ENCODE data around the gene ZNF212.

Gene ZNF212

DNA sequence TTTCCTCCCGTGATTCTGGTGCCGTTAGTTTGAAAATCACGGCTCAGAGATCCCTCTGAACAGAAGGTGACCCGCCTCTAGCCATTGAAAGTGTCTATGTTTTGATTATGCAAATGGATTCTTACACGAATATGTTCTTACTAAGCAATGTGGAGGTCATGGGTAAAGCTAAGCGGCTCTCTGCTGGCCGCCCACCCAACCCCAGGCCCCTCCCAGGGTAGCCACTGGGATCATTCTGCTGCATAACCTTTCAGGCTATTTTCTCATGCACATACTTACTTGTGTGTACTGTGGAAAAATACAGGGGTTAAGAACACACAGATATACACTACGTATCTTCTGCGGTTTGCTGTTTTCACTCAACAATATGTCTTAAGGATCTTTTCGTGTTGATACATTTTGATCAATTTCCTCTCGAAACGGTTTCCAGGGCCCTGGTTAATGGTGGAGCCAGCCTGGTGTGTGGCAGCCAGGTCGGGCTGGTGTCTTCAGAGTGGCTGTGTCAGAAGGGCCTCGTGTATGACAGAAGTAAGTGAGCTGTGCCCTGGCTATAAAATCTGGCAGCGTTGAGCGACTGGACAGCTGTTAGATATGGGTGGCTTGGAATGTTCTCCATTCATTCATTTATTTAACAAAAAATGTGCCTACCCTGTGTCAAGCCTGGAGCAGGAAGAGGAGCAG is 52.5 kb downstream of the ZNF212 start:
- H3K4me3 Mint-ChIP-seq: no peak overlapping the region
- H3K27ac Mint-ChIP-seq: no peak overlapping the region
- DNase-seq (ENCODE audit: low spot score): no peak
- H3K27me3 Mint-ChIP-seq (ENCODE audit: low read depth): no peaks in the 10 kb centered on the region
- H3K4me1 Mint-ChIP-seq (ENCODE audit: low read depth): peaks cover 8% of the 10 kb centered on the region
- no peaks in the 10 kb centered on the region for H3K9me3 Mint-ChIP-seq
- no peaks in the 10 kb centered on the region for H3K36me3 Mint-ChIP-seq (ENCODE audit: low read depth)

DNA sequence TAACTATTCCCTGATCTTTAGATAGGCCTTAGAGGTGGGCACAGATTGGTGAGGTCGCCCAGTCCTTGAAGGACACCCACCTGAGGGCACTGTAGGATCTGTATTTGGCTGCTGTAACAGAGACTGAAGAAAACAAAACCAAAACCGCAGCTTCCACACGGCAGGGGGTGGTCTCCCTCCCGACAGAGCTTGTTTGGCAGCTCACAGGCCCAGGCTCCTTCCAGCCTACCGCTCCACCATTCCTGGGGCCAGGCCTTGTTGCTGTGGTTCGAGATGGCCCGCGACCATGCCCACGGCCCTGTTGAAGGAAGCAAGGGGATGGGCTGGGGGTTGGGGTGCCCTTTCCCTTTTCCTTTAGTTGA is 53.0 kb downstream of the ZNF212 start:
- DNase-seq (ENCODE audit: low spot score): no peak
- H3K4me3 Mint-ChIP-seq: no peak overlapping the region

DNA sequence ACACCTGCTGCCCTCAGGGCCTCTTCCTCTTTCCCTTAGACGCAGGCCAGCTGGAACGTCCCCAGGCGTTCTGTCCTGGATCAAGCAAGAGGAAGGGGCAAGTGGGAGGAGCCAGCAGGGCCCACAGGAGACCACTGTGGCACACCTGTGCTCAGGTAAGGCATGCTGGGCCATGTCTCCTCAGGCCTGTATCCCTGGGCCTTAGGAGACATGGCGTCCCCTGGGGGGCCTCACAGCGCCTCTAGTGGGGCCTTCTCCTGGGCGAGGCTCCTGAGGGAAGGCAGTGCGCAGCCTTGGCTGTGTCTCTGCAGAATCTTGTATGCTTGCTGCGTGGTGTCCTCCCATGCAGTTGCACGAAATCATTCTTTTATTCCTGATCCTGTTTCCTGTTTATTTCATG is 53.9 kb downstream of the ZNF212 start:
- Mint-ChIP-seq H3K27ac (no peak overlapping the region), H3K4me1 (ENCODE audit: low read depth) (peaks cover 6% of the 10 kb centered on the region), H3K4me3 (no peak overlapping the region), H3K36me3 (ENCODE audit: low read depth) (no peaks in the 10 kb centered on the region), H3K27me3 (ENCODE audit: low read depth) (no peaks in the 10 kb centered on the region), H3K9me3 (no peaks in the 10 kb centered on the region)
- no peak for DNase-seq (ENCODE audit: low spot score)

More for the DNA sequence above, 53.0 kb downstream of the ZNF212 start:
- Mint-ChIP-seq H3K27me3 (ENCODE audit: low read depth) (no peaks in the 10 kb centered on the region), H3K27ac (no peak overlapping the region), H3K4me1 (ENCODE audit: low read depth) (peaks cover 6% of the 10 kb centered on the region), H3K36me3 (ENCODE audit: low read depth) (no peaks in the 10 kb centered on the region), H3K9me3 (no peaks in the 10 kb centered on the region)

DNA sequence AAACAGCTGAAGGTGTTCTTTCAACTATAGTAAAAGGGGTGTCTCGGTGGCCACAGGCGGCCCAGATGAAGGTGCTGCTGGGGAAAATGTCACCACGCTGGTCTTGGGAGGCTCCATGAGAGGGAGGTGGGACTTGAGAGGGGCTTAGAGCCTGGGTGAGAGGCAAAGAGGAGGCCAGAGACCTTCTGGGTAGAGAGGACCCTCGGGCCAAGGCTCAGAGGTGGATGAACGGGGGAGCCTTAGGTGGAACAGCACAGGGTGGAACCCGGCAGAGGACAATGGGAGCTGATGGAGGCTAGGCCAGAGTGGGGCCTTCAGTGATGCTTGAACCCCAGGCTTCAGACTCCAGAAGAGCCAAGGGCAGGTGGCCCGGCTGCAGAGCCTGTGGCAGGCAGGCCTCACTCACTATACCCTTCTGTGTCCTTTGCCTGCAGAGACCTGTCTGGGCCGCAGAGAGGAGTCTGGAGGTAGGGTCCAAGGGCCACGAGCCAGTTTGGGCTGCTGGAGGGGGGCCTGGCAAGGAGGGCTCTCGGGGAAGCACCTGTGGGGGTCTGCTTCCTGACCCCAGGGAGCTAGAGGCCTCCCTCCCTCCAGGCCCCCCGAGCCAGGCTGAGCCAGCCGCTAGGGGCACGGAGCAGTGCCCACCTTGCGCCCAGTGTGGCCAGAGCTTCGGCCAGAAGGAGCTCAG is 54.6 kb downstream of the ZNF212 start:
- Mint-ChIP-seq H3K36me3 (ENCODE audit: low read depth) (no peaks in the 10 kb centered on the region), H3K27ac (no peak overlapping the region), H3K4me1 (ENCODE audit: low read depth) (peaks cover 6% of the 10 kb centered on the region), H3K27me3 (ENCODE audit: low read depth) (no peaks in the 10 kb centered on the region), H3K9me3 (no peaks in the 10 kb centered on the region), H3K4me3 (no peak overlapping the region)
- no peak for DNase-seq (ENCODE audit: low spot score)

DNA sequence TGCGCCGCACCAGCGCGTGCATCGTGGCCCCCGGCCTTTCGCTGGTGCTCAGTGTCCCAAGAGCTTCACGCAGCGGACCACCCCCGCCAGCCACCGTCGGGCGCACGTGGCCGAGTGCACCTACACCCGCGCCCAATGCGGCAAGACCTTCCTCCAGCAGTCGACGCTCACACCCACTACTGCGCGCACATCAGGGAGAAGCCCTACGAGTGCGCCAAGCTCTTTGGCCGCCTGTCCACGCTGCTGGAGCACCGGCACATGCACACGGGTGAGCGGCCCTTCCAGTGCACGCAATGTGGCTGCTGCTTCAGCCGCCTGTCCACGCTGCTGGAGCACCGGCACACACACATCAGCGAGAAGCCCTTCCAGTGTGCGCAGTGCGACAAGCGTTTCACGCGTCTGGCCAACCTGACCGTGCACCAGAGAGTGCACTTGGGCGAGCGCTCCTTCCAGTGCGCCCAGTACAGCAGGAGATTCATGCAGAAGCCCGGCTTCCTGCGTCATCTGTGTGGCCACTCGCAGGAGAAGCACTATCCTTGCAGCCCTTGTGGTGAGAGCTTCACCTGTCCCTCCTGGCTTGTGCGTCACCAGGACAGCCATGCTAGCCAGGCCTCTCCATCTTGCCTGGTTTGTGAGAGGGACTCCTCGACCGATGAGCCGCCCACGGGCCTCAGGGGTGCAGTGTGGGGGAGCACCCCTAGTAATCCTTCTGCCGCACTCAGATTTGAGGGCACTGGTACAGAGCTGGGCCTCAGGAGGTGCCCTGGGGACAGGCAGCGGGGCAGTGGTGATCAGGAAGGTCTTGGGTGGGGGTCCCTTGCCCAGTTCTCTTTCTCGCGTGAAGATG is 55.4 kb downstream of the ZNF212 start:
- Mint-ChIP-seq H3K27ac (no peak overlapping the region), H3K4me1 (ENCODE audit: low read depth) (peaks cover 6% of the 10 kb centered on the region), H3K27me3 (ENCODE audit: low read depth) (no peaks in the 10 kb centered on the region), H3K36me3 (ENCODE audit: low read depth) (no peaks in the 10 kb centered on the region), H3K4me3 (no peak overlapping the region), H3K9me3 (no peaks in the 10 kb centered on the region)
- no peak for DNase-seq (ENCODE audit: low spot score)

DNA sequence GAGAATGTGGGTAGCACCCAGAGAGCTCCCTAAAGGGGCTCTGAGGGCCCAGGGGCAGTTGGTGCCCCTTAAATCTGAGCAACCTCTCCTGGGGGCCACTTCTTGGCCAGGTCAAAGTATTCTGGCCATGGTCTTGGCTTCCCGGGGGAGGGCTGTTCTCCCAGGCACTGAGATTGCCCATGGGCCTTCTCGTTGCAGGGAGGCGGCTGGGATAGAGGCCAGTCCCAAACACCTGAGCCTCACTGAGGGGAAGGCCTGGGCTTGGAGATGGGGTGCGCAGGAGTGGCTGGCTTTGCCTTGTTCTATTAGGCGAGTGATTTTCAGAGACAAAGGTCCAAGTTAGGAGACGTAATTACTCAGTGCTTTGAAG is 56.0 kb downstream of the ZNF212 start:
- no peaks in the 10 kb centered on the region for H3K36me3 Mint-ChIP-seq (ENCODE audit: low read depth)
- no peak overlapping the region for H3K27ac Mint-ChIP-seq
- H3K27me3 Mint-ChIP-seq (ENCODE audit: low read depth): no peaks in the 10 kb centered on the region
- H3K4me3 Mint-ChIP-seq: no peak overlapping the region
- DNase-seq (ENCODE audit: low spot score): no peak
- H3K4me1 Mint-ChIP-seq (ENCODE audit: low read depth): peaks cover 6% of the 10 kb centered on the region
- no peaks in the 10 kb centered on the region for H3K9me3 Mint-ChIP-seq

DNA sequence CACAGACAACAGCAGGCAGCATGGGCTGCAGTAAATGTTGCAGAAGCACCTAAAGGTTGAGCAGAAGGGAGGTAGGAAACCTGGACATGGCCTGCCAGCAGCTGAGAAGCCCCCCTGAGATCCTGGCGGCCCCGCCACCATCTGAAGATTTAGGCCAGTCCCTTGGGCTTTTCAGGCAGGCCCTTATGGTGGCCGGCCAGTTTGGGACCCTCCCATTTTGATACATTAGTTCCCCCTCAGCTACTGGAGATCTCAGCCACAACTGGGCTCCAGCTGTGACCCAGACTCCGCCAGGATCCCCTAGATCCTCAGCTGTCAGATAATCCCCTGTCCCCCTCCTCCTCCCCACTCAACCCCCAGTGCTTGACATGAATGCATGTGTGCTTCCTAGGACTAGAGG is 56.9 kb downstream of the ZNF212 start:
- no peaks in the 10 kb centered on the region for H3K9me3 Mint-ChIP-seq
- DNase-seq (ENCODE audit: low spot score): no peak
- H3K27me3 Mint-ChIP-seq (ENCODE audit: low read depth): no peaks in the 10 kb centered on the region
- H3K36me3 Mint-ChIP-seq (ENCODE audit: low read depth): no peaks in the 10 kb centered on the region
- H3K27ac Mint-ChIP-seq: no peak overlapping the region
- H3K4me3 Mint-ChIP-seq: no peak overlapping the region
- H3K4me1 Mint-ChIP-seq (ENCODE audit: low read depth): peaks cover 3% of the 10 kb centered on the region

DNA sequence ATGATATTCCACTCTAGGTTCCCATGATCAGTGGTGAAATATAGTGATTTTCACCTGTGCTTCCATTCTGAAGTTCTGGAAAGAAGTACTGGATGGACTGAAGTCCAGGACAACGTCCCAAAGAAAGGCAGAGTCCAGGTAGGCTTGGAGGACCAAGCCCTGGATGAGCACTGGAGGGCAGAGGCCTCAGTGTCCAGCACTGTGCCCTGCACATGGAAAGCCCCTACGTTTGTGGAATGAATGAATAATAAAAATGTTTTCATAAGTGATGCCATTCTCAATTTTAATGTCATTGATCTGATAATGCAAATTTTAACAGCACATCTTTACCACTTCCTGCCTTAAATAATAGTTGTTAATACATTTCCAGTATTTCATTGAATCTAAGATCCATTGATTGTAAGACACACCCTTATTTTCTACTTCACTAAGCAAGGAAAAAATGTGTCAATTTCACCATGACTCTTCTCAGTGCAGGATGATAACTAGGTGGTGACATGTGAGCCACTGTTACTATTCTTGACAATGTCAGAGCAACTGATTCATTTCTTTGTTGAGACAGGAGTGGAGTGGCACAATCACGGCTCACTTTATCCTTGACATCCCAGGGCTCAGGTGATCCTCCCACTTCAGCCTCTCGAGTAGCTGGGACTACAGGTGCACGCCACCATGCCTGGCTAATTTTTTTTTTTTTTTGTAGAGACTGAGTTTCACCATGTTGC is 57.7 kb downstream of the ZNF212 start:
- Mint-ChIP-seq H3K9me3 (no peaks in the 10 kb centered on the region), H3K27ac (no peak overlapping the region), H3K4me3 (no peak overlapping the region)

DNA sequence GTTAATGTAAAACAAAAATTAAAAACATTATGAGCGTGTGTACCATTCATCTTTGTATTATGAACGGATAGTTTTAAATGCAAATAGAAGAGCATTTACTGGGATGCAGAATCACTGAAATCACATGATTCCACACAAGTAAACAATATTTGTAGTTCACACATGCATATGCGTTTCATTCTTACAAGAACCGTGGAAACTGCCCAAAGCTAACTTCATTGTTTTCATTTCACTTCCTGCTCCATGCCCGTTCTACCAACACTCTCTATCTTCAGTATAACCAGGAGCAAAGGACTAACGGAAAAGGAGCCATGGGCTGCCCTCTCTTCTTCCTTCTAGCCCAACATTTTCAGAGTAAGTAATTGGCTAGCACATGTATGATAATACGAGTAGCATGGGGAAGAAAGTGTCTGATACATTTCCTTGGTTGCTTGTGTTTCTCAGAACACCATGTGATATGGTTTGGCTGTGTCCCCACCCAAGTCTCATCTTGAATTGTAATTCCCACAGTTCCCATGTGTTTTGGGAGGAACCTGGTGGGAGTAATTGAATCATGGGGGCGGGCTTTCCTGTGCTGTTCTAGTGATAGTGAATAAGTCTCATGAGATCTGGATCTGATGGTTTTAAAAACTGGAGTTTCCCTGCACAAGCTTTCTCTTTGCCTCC is 61.3 kb downstream of the ZNF212 start:
- no peaks in the 10 kb centered on the region for H3K27me3 Mint-ChIP-seq (ENCODE audit: low read depth)
- H3K4me3 Mint-ChIP-seq: no peak overlapping the region
- no peaks in the 10 kb centered on the region for H3K9me3 Mint-ChIP-seq
- DNase-seq (ENCODE audit: low spot score): no peak
- H3K27ac Mint-ChIP-seq: no peak overlapping the region
- H3K4me1 Mint-ChIP-seq (ENCODE audit: low read depth): peaks cover 3% of the 10 kb centered on the region
- no peaks in the 10 kb centered on the region for H3K36me3 Mint-ChIP-seq (ENCODE audit: low read depth)

More for the DNA sequence above, 57.7 kb downstream of the ZNF212 start:
- Mint-ChIP-seq H3K36me3 (ENCODE audit: low read depth) (no peaks in the 10 kb centered on the region), H3K27me3 (ENCODE audit: low read depth) (no peaks in the 10 kb centered on the region), H3K4me1 (ENCODE audit: low read depth) (peaks cover 3% of the 10 kb centered on the region)
- no peak for DNase-seq (ENCODE audit: low spot score)

DNA sequence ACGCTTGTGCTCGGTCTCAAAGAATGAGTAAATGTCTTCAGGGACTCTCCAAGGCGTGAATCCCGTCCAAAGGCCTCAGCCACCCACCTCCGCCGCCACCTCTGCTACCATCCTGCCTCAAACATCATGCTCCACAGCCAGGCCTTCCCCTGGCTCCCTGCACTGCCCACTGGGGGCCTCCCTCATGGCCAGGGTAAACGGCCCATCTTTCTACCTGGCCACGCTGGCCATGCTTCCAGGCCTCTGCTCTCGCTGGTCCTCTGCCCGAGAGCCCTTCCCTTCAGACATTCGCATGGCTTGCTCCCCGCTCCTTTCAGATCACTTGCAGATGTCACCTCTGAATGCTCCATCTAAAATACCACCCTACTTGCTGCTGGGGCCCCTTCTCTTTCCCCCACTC is 62.8 kb downstream of the ZNF212 start:
- Mint-ChIP-seq H3K27ac (no peak overlapping the region), H3K4me3 (no peak overlapping the region)

DNA sequence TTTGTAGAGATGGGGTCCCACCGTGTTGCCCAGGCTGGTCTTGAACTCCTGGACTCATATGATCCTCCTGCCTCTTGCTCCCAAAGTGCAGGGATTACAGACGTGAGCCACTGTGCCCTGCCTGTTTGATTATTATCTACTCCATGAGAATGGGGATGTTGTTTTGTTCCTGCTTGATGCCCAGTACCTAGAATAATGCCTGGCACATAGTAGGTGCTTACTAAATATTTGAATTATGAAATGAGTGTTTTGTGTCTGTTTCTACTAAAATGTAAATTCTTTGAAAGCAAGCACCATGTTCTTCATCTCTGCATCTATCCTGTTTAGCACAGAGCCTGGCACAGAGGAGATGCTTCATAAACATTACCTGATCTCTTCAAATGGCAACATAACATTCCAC is 63.4 kb downstream of the ZNF212 start:
- no peak overlapping the region for H3K4me3 Mint-ChIP-seq
- H3K4me1 Mint-ChIP-seq (ENCODE audit: low read depth): no peaks in the 10 kb centered on the region
- H3K27me3 Mint-ChIP-seq (ENCODE audit: low read depth): no peaks in the 10 kb centered on the region
- no peaks in the 10 kb centered on the region for H3K36me3 Mint-ChIP-seq (ENCODE audit: low read depth)
- DNase-seq (ENCODE audit: low spot score): no peak
- no peaks in the 10 kb centered on the region for H3K9me3 Mint-ChIP-seq
- H3K27ac Mint-ChIP-seq: no peak overlapping the region

More for the DNA sequence above, 62.8 kb downstream of the ZNF212 start:
- Mint-ChIP-seq H3K27me3 (ENCODE audit: low read depth) (no peaks in the 10 kb centered on the region), H3K36me3 (ENCODE audit: low read depth) (no peaks in the 10 kb centered on the region), H3K4me1 (ENCODE audit: low read depth) (no peaks in the 10 kb centered on the region), H3K9me3 (no peaks in the 10 kb centered on the region)
- no peak for DNase-seq (ENCODE audit: low spot score)

DNA sequence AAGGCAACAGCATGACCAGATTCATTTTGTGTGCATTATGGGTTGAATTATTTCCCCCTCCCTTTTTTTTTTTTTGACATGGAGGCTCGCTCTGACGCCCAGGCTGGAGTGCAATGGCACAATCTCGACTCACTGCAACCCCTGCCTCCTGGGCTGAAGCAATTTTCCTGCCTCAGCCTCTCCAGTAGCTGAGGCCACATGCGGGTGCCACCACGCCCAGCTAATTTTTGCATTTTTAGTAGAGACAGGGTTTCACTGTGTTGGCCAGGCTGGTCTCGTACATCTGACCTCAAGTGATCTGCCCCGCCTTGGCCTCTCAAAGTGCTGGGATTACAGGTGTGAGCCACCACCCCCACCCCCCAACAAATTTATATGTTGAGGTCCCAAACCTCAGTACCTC is 64.6 kb downstream of the ZNF212 start:
- Mint-ChIP-seq H3K4me3 (no peak overlapping the region), H3K27me3 (ENCODE audit: low read depth) (no peaks in the 10 kb centered on the region), H3K36me3 (ENCODE audit: low read depth) (no peaks in the 10 kb centered on the region), H3K4me1 (ENCODE audit: low read depth) (no peaks in the 10 kb centered on the region), H3K9me3 (no peaks in the 10 kb centered on the region), H3K27ac (no peak overlapping the region)
- DNase-seq (ENCODE audit: low spot score): no peak
